ENCODE measurements around the gene ORAI3. TPM values are rescaled to one million over a fixed set of nuclear protein-coding genes. Genes with fewer than 3 reads are reported as not detected.

Gene ORAI3
- total RNA-seq, 4 donors from 2014 or later, result 10.3 to 15.6 (median 12.5) TPM

DNA sequence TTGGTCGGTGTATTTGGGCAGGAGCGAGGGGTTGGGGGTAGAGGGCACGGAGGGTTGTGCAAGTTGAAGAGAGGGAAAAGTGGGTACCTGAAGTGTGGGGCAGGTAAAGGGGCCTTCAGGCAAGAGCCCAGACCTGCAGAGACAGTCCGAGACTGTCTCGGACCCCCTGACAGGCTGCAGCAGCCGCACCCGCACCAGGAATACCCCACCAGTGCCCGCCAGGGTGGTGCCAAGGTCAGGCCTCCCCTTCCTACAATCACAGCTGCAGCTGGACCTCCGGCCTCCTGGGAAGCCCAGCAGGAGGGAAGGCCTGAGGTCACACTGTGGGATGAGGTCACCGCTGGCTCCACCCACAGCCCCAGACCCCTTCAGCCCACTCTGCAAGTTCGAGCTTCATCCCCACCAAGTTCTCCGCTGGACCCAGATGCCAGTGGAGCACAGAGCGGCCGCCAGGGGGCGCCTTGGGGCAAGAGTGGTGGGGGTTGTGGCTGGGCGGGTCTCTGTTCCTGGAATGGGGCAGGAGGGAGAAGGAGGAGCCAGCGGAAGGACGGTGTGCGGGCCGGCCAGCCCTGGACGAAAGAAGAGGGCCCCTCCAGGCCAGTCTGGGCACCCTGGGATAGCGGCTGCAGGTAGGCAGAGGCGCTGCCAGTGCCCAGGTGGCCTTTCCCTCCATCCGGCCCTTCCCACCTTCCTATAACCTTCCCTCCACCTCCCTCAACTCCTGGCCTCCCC, 36.0 kb downstream of the ORAI3 start, which contains the start of gene HSD3B7:
HSD3B7 (plus strand) TSS at position 539 of the 732 bp plus-strand sequence. CDS start 452 bp downstream, outside the sequence.
- Histone ChIP-seq H3K27ac (peak within 1 kb of the TSS; percentile 69 to 86 (median 78)), H3K36me3 (peaks cover 0 to 34% of the 10 kb centered on the region in 2 donors), H3K27me3 (no peaks in the 10 kb centered on the region), H3K4me3 (peak within 1 kb of the TSS; percentile 50 to 66 (median 55)), H3K9me3 (no peaks in the 10 kb centered on the region), H3K4me1 (peaks cover 9 to 15% of the 10 kb centered on the region in 2 donors)
- in situ Hi-C loops (cut with MboI; ENCODE audit: low sequenced_read_pairs in 4 of 4) (loop anchor here in 3 of 4 donors (10.0 to 25.0 kb wide), 5 partner anchors 102 to 877 kb away; partner anchors contain the start of genes ZNF267 (in 3 of the 3), ZNF843 (in 2 of the 3), COX6A2 (in 1 of the 3) and PRSS36 (in 1 of the 3)), intact Hi-C loops (cut with DNase I; ENCODE audit: low total_unique reads) (loop anchor here (1.0 to 10.0 kb wide), 6 partner anchors 87 to 884 kb away; partner anchors contain the start of genes VKORC1, ZNF646, ZNF668 and ZNF843)
- DNase-seq (peak; percentile 75 to 85), ATAC-seq (peak; percentile 81 to 87)
- TF ChIP-seq, protein P1, sequence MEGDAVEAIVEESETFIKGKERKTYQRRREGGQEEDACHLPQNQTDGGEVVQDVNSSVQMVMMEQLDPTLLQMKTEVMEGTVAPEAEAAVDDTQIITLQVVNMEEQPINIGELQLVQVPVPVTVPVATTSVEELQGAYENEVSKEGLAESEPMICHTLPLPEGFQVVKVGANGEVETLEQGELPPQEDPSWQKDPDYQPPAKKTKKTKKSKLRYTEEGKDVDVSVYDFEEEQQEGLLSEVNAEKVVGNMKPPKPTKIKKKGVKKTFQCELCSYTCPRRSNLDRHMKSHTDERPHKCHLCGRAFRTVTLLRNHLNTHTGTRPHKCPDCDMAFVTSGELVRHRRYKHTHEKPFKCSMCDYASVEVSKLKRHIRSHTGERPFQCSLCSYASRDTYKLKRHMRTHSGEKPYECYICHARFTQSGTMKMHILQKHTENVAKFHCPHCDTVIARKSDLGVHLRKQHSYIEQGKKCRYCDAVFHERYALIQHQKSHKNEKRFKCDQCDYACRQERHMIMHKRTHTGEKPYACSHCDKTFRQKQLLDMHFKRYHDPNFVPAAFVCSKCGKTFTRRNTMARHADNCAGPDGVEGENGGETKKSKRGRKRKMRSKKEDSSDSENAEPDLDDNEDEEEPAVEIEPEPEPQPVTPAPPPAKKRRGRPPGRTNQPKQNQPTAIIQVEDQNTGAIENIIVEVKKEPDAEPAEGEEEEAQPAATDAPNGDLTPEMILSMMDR (IDR thresholded peaks at IDR 0.05 in 4 of 5, conservative IDR thresholded peaks at IDR 0.05 in 1 of 5), result peak; percentile 85 to 98 (median 96)
- TF ChIP-seq POLR2A (IDR thresholded peaks at IDR 0.05), result no peak

DNA sequence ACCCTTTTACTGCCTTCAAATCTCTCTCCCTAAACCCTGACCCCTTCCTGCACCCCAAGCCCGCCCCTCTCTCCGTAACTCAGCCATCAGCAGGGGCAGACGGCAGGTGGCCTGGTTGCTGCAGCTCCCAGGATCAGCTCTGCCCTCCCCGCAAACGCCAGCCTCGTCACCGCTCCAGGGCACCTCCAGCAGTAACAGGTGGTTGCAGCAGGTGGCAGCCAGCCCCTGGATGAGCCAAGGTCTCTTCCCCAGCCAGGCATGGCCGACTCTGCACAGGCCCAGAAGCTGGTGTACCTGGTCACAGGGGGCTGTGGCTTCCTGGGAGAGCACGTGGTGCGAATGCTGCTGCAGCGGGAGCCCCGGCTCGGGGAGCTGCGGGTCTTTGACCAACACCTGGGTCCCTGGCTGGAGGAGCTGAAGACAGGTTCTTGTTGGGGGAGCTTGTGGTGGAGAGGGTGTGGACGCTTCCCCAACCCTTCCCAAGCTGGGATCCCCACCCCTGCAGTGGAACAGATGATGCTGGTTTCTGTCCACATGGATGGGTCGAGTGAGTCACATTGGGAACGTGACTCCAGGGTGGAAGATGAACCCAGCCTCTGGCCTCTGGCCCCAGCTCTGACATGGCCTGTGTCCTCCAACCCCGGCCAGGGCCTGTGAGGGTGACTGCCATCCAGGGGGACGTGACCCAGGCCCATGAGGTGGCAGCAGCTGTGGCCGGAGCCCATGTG, 36.7 kb downstream of the ORAI3 start:
- peak overlapping the region; percentile 69 to 86 (median 78) for H3K27ac ChIP-seq
- peaks cover 0 to 27% of the 10 kb centered on the region in 2 donors for H3K36me3 ChIP-seq
- no peaks in the 10 kb centered on the region for H3K9me3 ChIP-seq
- ATAC-seq (peak; percentile 61 to 64), DNase-seq (peak; percentile 26 to 75)
- H3K27me3 ChIP-seq, result no peaks in the 10 kb centered on the region
- TF ChIP-seq, protein P1 (IDR thresholded peaks at IDR 0.05 in 4 of 5, conservative IDR thresholded peaks at IDR 0.05 in 1 of 5), result no peak
- no peak for TF ChIP-seq POLR2A (IDR thresholded peaks at IDR 0.05)
- peaks cover 9 to 15% of the 10 kb centered on the region in 2 donors for H3K4me1 ChIP-seq
- peak overlapping the region; percentile 50 to 66 (median 55) for H3K4me3 ChIP-seq
- in situ Hi-C loops (cut with MboI; ENCODE audit: low sequenced_read_pairs in 4 of 4), result loop anchor here in 3 of 4 donors (10.0 to 25.0 kb wide), 5 partner anchors 102 to 877 kb away; partner anchors contain the start of genes ZNF267 (in 3 of the 3), ZNF843 (in 2 of the 3), COX6A2 (in 1 of the 3) and PRSS36 (in 1 of the 3)
- intact Hi-C loops (cut with DNase I; ENCODE audit: low total_unique reads), result loop anchor here (2.0 to 10.0 kb wide), 5 partner anchors 87 to 883 kb away; partner anchors contain the start of genes VKORC1, ZNF646, ZNF668 and ZNF843

DNA sequence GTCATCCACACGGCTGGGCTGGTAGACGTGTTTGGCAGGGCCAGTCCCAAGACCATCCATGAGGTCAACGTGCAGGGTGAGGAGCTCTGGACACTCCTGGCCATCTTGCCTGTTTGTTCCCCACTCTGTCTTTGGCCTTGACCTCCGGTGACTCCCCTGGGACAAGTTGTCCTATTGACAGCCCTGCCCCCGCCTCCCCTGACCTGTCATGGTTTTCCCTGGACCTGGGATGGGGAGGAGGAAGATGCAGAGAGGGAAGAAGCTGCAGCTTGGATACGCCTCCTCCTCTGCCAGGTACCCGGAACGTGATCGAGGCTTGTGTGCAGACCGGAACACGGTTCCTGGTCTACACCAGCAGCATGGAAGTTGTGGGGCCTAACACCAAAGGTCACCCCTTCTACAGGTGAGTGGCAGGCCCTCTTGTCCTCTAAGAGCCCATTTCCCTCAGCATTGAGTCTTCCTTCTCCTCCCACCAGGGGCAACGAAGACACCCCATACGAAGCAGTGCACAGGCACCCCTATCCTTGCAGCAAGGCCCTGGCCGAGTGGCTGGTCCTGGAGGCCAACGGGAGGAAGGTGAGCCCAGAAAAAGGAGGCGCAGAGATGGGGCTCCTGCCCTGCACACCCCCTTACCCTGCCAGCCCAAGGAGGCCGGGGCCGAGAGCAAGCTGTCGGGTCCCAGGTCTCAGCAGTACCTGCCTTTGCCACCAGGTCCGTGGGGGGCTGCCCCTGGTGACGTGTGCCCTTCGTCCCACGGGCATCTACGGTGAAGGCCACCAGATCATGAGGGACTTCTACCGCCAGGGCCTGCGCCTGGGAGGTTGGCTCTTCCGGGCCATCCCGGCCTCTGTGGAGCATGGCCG, 37.5 kb downstream of the ORAI3 start:
- in situ Hi-C loops (cut with MboI; ENCODE audit: low sequenced_read_pairs in 4 of 4), result loop anchor here in 3 of 4 donors (10.0 to 25.0 kb wide), 5 partner anchors 101 to 876 kb away; partner anchors contain the start of genes ZNF267 (in 3 of the 3), ZNF843 (in 2 of the 3), COX6A2 (in 1 of the 3) and PRSS36 (in 1 of the 3)
- TF ChIP-seq, protein P1 (IDR thresholded peaks at IDR 0.05 in 4 of 5, conservative IDR thresholded peaks at IDR 0.05 in 1 of 5), result no peak
- TF ChIP-seq POLR2A (IDR thresholded peaks at IDR 0.05), result no peak
- Histone ChIP-seq H3K4me1 (peaks cover 9 to 15% of the 10 kb centered on the region in 2 donors), H3K27ac (peak overlapping the region; percentile 69 to 86 (median 78)), H3K4me3 (no peak overlapping the region), H3K27me3 (no peaks in the 10 kb centered on the region), H3K9me3 (no peaks in the 10 kb centered on the region), H3K36me3 (peaks cover 0 to 19% of the 10 kb centered on the region in 2 donors)
- no peak for DNase-seq
- intact Hi-C loops (cut with DNase I; ENCODE audit: low total_unique reads), result loop anchor here (5.0 to 10.0 kb wide), 2 partner anchors 86 to 728 kb away; partner anchors contain the start of genes ZNF646 and ZNF668
- ATAC-seq, result no peak

Data from gastrocnemius medialis (tissue), 4 donors.